CD4-positive, alpha-beta T cell (primary cell): ENCODE data around the gene CNMD. TPM values are rescaled to one million over a fixed set of nuclear protein-coding genes. Genes with fewer than 3 reads are reported as not detected.
A peak's percentile ranks its signal among the peaks of the same experiment; 100 is the strongest.

Source experiments
- ATAC-seq: fragments of 200-7000 bp; cut with Tn5 transposase; one replicate; pipeline ENCODE4 v1.10.0; 2022; ENCODE audit warnings: mild to moderate bottlenecking; ENCODE audit not compliant: poor library complexity
- CTCF ChIA-PET: fragments of 350-600 bp; sonication (Branson Sonifier 250); formaldehyde crosslinking; loops from one replicate; lab custom pipeline; 2021; ENCODE audit warnings: antibody characterized with exemption, inconsistent platforms; lab: Charles Lee
- POLR2A ChIA-PET: fragments of 350-600 bp; sonication (Branson Sonifier 250); formaldehyde crosslinking; loops from one replicate; lab custom pipeline; 2021; ENCODE audit warnings: antibody characterized with exemption, inconsistent platforms; lab: Charles Lee
- DNase-seq, 14 experiments: peaks; one replicate each; pipeline ENCODE4 v3.0.0-alpha.2; 2013 to 2020; ENCODE audit warnings: mixed read lengths in 2 of 14
- H3K27ac ChIP-seq, 2 donors: one replicate each; pipeline versions ENCODE4 v1.5.1 to v1.7.0; 2013; ENCODE audit warnings: low read length in 2 of 2, low read depth in 1 of 2, mild to moderate bottlenecking in 1 of 2
- H3K27me3 ChIP-seq, 2 experiments: 1 replicate in 1 of 2; 2 replicates in 1 of 2; pipeline versions ENCODE4 v1.6.1 to v1.7.0; 2013; ENCODE audit warnings: low read length in 2 of 2, control low read depth in 1 of 2, mild to moderate bottlenecking in 1 of 2, moderate library complexity in 1 of 2; ENCODE audit not compliant: insufficient read depth in 2 of 2, control insufficient read depth in 1 of 2
- H3K36me3 ChIP-seq: one replicate; pipeline ENCODE4 v1.6.1; 2013; ENCODE audit warnings: low read length, control low read depth; ENCODE audit not compliant: insufficient read depth
- H3K4me1 ChIP-seq: one replicate; pipeline ENCODE4 v1.6.1; 2013; ENCODE audit warnings: low read length, control low read depth; ENCODE audit not compliant: insufficient read depth
- H3K4me3 ChIP-seq: one replicate; pipeline ENCODE4 v1.5.1; 2013; ENCODE audit warnings: mild to moderate bottlenecking, low read length, moderate library complexity
- H3K9me3 ChIP-seq, 2 experiments: 1 replicate in 1 of 2; 2 replicates in 1 of 2; pipeline versions ENCODE4 v1.6.1 to v1.7.0; 2013; ENCODE audit warnings: low read length in 2 of 2, mild to moderate bottlenecking in 2 of 2, control low read depth in 1 of 2, moderate library complexity in 1 of 2; ENCODE audit not compliant: control insufficient read depth in 1 of 2, insufficient read depth in 1 of 2
- H3K27ac Mint-ChIP-seq: one replicate; pipeline ENCODE4 v1.8.0; 2020; ENCODE audit warnings: mixed read lengths
- H3K27me3 Mint-ChIP-seq: one replicate; pipeline ENCODE4 v1.8.0; 2021; ENCODE audit warnings: mixed read lengths
- H3K36me3 Mint-ChIP-seq: one replicate; pipeline ENCODE4 v1.8.0; 2021; ENCODE audit warnings: low read depth, mixed read lengths
- H3K4me1 Mint-ChIP-seq: one replicate; pipeline ENCODE4 v1.8.0; 2021; ENCODE audit warnings: low read depth, mixed read lengths
- H3K4me3 Mint-ChIP-seq: one replicate; pipeline ENCODE4 v1.8.0; 2020; ENCODE audit warnings: mild to moderate bottlenecking, mixed read lengths
- H3K9me3 Mint-ChIP-seq: one replicate; pipeline ENCODE4 v1.8.0; 2020; ENCODE audit warnings: mixed read lengths
- intact Hi-C, 2 experiments: fragments of 100-400 bp; cut with DNase I in 1 of 2; cut with micrococcal nuclease in 1 of 2; formaldehyde crosslinking; loops; one replicate each; pipeline versions ENCODE4 v1.15.1 to v1.9.0; 2023 to 2025; cut with DNase I, micrococcal nuclease
- total RNA-seq, 174 experiments: library from RNA in 2 of 174; stranded (reverse) in 2 of 174; gene quantifications; one replicate each; pipeline ENCODE4 v1.2.3 and lab custom pipeline; 2021 to 2026
- TF ChIP-seq, protein P1 (sequence below): fragments of 200-600 bp; IDR thresholded peaks from one replicate; pipeline ENCODE4 v1.8.0; 2022; ENCODE audit warnings: antibody characterized with exemption, mild to moderate bottlenecking

CNMD gene
- total RNA-seq, 2 experiments from 2014 or later: not detected

DNA sequence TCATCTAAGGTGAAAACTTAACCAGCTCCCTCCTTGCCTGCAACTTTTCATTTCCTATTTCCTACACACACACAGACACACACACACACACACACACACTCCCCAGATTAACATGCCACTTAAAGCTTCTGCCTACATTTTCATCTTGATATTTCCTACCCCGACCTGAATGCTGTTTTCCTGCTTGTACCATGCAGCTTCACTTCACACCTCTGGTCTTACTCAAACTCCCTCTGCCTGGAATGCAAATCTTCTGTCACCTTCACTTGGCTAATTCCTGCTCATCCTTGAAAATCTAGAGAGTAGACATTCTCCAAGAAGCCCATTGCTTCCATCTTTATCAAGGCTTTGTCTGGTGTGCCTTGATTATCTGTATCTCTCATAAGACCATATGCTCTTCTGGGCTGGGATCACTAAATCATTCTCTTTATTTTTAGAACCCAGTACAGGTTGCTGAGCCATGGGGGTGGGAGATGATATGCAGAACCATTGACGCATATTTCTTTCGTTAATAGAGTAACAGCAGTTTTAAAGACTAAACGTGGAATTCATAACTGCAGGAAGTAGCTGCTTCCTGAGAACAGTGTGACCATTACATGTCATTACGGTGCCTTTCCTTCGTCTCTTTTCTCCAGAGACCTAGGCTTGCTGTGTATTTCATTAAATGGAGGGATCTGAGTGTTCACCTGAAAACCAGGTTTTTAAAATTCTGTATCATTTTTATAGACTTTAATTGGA lies 37.7 kb downstream of the CNMD start:
- Mint-ChIP-seq H3K36me3 (peaks cover 11% of the 10 kb centered on the region), H3K9me3 (no peaks in the 10 kb centered on the region), H3K27me3 (no peaks in the 10 kb centered on the region), H3K4me3 (no peak overlapping the region), H3K4me1 (peaks cover 4% of the 10 kb centered on the region), H3K27ac (no peak overlapping the region)
- Histone ChIP-seq H3K36me3 (no peaks in the 10 kb centered on the region), H3K27me3 (no peaks in the 10 kb centered on the region), H3K4me1 (no peaks in the 10 kb centered on the region), H3K4me3 (no peak overlapping the region), H3K9me3 (no peaks in the 10 kb centered on the region), H3K27ac (no peak overlapping the region)
- TF ChIP-seq, protein P1, sequence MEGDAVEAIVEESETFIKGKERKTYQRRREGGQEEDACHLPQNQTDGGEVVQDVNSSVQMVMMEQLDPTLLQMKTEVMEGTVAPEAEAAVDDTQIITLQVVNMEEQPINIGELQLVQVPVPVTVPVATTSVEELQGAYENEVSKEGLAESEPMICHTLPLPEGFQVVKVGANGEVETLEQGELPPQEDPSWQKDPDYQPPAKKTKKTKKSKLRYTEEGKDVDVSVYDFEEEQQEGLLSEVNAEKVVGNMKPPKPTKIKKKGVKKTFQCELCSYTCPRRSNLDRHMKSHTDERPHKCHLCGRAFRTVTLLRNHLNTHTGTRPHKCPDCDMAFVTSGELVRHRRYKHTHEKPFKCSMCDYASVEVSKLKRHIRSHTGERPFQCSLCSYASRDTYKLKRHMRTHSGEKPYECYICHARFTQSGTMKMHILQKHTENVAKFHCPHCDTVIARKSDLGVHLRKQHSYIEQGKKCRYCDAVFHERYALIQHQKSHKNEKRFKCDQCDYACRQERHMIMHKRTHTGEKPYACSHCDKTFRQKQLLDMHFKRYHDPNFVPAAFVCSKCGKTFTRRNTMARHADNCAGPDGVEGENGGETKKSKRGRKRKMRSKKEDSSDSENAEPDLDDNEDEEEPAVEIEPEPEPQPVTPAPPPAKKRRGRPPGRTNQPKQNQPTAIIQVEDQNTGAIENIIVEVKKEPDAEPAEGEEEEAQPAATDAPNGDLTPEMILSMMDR: no peak
- no peak for DNase-seq
- intact Hi-C loops: no loop called here
- ATAC-seq: no peak
- ChIA-PET CTCF (interaction anchor here (0.6 kb wide), 1 partner anchor 62 kb away, joined by 4 read pairs; no protein-coding TSS in a partner anchor), POLR2A (no interaction called here)

DNA sequence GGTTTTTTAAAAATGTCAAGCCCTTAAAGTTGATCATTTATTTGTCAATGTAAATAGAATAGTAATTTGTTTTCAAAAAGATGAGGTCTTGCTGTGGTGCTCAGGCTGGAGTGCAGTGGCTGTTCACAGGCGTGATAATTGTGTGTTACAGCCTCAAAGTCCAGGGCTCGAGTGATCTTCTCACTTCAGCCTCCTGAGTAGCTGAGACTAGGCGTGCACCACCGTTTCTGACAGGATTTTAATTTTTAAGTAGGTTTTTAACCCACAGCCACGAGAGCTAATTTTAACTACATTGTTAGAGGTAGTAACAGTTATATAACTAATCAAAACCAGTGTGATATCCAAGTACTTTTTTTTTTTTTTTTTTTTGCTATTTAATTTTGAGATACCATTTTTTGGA lies 43.1 kb downstream of the CNMD start:
- no peak for DNase-seq
- TF ChIP-seq, protein P1: no peak
- ChIA-PET POLR2A (no interaction called here), CTCF (no interaction called here)
- no peaks in the 10 kb centered on the region for H3K9me3 ChIP-seq
- no peaks in the 10 kb centered on the region for H3K27me3 Mint-ChIP-seq
- H3K36me3 Mint-ChIP-seq: peaks cover 27% of the 10 kb centered on the region
- H3K9me3 Mint-ChIP-seq: no peaks in the 10 kb centered on the region
- no peaks in the 10 kb centered on the region for H3K4me1 ChIP-seq
- no peaks in the 10 kb centered on the region for H3K27me3 ChIP-seq
- H3K4me1 Mint-ChIP-seq: peaks cover 5% of the 10 kb centered on the region
- intact Hi-C loops: no loop called here
- H3K27ac ChIP-seq: no peak overlapping the region
- no peak overlapping the region for H3K4me3 ChIP-seq
- H3K4me3 Mint-ChIP-seq: no peak overlapping the region
- no peak for ATAC-seq
- no peak overlapping the region for H3K27ac Mint-ChIP-seq
- no peaks in the 10 kb centered on the region for H3K36me3 ChIP-seq

DNA sequence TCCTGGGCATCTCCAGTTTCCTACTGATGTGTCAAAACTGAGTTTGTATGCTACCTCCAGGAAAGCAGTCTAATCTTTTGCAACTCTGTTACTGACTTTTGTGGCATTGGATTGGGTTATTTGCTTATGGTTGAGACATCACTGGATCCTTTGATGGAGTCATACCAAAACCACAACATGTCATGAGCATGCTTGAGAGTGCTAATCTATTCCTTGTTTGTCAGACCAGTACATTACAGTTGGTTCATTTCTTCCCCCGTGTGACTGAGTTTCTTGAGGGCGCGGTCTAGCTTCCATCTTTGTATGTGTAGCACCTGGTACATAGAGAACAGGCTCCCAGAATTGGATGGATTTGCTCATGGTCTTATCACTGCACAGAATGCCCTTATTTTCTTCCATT lies 43.8 kb downstream of the CNMD start:
- Mint-ChIP-seq H3K36me3 (peaks cover 32% of the 10 kb centered on the region), H3K9me3 (no peaks in the 10 kb centered on the region), H3K4me3 (no peak overlapping the region), H3K4me1 (peaks cover 9% of the 10 kb centered on the region), H3K27me3 (no peaks in the 10 kb centered on the region), H3K27ac (no peak overlapping the region)
- no peaks in the 10 kb centered on the region for H3K36me3 ChIP-seq
- intact Hi-C loops: no loop called here
- DNase-seq (no peak), ATAC-seq (peak; percentile 29)
- no peak overlapping the region for H3K4me3 ChIP-seq
- no peaks in the 10 kb centered on the region for H3K27me3 ChIP-seq
- ChIA-PET CTCF (no interaction called here), POLR2A (no interaction called here)
- no peaks in the 10 kb centered on the region for H3K9me3 ChIP-seq
- TF ChIP-seq, protein P1: no peak
- no peaks in the 10 kb centered on the region for H3K4me1 ChIP-seq
- H3K27ac ChIP-seq: no peak overlapping the region
